Inflammatory macrophage treated with lipopolysaccharide for 4 hours (primary cell): Measurements from ENCODE around the gene GNAZ.

Experiments used
- DNase-seq: peaks from one replicate; pipeline ENCODE4 v3.0.0-alpha.2; 2020

GNAZ gene

GRCh38 chr22:23110190-23110921, 40.0 kb downstream of the GNAZ start:
- no peak for DNase-seq

DNA sequence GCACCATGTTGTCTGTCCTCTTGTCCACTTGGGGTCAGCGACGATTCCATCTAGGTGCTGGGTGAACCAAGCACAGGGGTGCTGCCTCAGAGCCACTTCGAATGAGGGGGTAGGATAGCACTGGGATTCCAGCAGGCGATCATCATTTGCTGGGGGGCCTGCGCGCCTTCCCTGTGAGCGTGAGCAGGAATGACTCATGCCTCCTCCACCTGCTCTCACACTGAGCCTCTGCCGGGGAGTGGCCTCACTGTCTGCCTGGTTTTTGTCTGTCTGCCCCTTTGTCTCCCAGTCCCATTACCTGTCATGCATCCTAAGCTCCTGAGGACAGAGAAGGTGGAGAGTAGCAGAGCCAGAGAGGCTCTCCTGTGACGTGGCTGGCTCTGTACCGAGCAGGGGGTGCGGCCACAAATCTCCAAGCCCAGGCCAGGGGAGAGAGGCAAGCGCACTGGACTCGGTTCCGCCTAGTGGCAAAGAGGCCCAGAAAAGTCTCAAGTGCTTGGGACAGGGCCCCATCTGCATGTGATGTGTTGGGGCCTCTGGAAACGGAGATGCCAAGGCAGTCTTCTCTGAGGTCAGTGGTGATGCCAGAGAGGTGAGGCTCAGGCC, 40.7 kb downstream of the GNAZ start:
- no peak for DNase-seq

DNA sequence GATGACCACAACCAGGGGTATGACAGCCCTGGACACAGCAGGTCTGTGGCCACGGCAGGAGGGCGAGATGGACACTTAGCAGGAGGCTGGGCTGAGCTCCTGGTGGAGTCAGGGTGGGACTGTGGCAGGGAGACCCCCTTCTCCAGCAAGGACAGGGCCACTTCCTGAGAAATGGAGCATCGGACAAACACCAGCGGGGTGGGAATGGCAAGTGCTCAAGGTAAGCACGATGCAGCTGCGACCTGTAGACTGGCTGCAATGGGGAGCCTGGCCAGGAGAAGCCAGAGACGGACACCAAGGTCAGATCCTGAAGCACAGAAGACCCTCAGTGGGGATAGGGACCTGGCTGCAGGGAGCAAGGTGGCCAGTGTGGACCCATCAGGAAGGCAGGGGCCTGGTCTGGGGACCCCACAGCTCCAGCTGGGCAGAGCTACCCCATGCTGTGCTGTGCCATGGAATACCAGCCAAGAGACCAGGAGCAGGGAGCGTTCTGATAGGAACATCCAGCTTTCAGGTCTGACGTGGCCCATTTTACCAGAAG, 42.2 kb downstream of the GNAZ start:
- DNase-seq = no peak

GRCh38 chr22:23113067-23113846, 42.9 kb downstream of the GNAZ start:
- DNase-seq = no peak

DNA sequence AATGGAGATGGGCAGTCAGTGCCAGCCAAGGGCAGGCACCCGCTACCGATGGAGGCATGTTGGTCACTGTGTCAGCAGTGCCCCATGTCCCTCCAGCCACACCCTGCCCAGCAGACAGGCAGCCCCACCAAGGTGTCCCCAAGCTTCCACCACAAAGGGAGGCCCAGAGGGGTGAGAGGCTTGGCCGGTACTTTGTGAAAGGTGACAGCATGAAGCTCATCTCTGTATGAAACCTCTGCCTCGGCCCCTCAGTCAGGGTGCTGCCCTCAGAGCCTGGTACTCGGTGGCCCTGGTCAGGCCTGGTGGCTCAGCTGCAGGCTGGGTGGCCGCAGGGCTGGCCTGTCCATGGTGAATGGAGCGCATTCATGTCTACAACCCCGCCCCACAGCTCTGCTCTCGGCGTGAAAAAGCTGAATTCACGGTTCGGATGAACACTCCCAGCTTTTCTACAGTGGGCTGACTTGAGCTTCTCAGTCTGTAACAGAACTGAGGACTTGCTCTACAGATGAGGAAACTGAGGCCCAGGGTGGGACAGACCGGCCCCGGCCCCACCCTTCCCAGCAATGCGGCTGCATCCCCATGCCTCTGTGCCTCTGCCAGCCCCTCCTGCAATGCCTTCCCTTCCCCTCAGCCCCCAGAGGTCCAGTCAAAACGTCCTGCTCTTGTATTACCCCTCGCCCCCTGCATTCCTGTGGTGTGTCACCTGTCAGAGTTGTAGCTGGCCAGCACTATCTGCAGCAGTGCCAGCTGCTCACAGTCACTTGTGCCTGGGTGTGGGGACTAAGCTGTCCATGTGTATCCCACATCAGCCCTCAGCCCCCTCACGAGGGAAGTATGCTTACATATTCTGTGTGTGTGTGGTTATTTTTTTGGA, 43.8 kb downstream of the GNAZ start:
- no peak for DNase-seq

DNA sequence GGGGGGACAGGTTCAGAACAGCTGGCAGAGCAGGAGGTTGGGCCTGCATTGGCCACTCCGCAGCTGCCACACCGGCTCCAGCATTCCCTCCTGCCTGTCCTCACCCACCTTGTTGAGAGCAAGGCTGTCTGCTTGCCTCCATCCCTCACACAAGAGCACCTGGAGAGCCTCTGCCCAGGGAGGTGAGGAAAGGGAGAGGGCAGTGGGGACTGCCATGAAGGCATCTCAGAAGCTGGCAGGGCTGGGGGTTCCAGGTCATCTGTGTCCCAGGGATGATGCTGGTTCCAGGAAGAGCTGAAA, 44.4 kb downstream of the GNAZ start:
- no peak for DNase-seq

- no peak for DNase-seq
These were observed 45.0 kb downstream of the GNAZ start for GRCh38 chr22:23115369-23115768.

- no peak for DNase-seq
These were observed 45.6 kb downstream of the GNAZ start for GRCh38 chr22:23115825-23116494.

DNA sequence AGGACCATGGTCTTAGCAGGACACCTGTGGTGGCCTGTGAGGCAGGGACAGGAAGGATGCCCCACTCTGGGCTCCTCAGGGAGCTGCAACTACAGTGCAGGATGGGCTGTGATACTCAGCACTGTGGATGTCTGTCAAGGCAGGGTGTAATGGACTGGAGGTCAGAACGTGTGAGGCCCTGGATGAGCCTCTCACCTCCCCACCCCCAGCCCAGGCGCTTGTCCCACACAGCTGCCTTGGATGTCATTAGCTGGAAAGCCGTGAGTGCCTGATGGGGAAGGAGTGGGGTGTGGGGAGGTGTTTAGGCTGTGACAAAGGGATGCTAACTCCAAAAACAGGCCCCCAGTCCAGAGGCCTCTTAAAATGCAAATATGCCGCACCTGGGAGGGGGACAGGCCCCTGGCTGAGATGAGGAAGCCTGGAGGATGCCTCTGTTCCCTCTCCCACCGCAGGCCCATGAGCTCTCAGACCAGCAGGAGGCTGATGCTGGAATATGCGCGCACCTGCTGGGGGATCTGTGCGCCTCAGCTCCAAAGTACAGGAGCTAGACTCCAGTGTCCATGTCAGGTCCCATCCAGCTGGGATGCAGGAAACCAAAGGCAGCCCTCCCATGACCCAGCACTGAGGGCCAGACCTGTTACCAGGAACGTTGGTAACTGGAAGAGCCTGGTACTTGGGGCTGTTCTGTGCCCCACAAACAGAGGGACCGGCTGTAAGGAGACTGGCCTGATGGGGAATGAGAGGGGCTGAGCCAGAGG, 46.4 kb downstream of the GNAZ start:
- no peak for DNase-seq

DNA sequence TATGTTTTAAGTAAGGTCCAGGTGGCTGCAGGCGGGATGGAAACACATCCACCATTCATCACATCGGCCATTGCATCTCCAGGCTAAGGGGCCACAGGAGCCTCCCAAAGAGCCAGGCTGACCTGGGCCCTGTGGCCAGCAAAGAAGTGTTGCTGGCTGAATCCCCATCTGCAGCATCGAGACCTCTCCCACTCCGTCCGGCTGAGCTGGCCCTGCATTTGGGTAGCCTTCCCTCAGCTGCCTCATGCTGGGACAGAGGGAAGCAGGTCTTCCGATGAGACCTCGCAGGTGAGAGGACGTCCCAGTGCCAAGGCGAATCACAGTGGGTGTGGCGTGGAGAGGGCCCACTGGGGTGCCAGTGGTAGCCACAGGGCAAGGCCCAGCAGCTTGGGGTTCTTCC, 47.0 kb downstream of the GNAZ start:
- DNase-seq = no peak

DNA sequence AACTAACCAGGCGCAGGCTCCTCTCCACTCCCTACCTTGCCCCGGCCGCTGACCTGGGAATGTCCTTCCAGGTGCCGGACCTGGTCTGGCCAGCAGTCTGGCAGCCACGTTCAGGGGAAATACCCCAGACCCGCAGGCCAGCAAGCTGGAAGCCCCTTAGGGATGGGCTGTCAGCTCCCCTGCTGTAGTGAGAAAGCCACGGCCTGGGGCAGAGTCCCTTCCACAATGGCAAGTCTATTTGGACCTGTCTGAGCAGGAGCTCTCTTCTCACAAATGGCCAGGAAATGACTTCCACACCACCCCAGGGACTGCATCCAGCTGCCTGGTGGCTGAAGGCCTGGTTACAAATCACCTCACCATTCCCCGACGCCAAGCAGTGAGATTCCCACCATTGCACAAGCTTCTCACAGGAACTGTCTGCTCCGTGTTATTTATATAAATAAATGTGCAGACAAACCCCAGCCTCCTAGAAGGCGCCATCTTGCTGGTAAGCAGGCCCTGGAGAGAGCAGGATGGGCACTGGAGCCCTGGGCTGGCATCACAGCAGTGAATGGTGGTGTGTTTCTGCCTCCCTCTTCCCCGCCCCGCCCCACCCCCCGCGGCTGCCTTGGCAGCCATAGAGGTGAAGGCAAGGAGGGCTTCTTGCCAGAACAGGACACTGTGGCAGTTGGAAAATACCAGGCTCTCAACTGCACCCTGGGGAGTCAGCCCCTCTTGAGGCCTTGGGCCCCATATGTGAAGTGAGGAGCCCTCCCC, 47.8 kb downstream of the GNAZ start:
- no peak for DNase-seq

DNA sequence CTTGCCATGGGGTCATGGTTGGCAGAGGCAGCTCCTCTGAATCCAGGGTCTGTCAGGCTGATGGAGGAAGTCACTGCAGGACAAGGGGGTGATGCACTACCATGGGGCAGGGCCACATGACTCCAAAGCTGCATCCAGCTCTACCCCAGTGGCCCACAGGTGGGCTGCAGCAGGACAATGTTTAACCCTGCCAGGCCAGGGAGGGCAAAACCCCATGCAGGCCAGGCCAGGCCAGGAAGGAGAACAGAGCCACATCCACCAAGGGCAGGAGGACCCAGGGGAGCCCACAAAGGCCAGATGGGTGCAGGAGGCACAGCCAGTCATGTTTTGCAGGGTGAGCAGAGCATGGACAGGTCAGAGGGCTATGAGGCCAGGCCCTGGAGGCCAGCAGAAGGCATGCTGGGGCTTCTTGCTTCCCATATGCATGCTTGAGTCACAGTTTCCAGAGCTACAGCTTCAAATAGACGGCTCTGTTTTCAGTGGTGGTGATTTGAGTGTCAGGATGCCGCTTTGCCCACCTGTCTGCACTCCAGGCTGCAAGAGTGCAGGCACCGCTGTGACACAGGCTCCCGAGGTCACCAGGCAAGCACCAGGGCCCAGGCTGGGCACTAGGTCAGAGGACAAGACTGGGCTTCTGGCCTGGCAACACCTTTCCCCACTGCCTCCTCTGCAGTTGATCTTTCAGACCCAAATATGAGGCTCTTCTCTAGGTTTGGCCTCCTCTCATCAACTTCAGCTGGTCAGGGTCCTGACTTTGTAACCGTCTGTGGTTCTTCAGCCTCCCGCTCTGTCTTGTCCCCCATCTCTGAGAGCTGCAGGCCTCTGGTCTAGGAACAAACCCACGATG, 48.6 kb downstream of the GNAZ start:
- DNase-seq = no peak

GRCh38 chr22:23119494-23120414, 49.4 kb downstream of the GNAZ start:
- DNase-seq = no peak

- DNase-seq = no peak
These were observed 50.1 kb downstream of the GNAZ start for GRCh38 chr22:23120415-23120899.

DNA sequence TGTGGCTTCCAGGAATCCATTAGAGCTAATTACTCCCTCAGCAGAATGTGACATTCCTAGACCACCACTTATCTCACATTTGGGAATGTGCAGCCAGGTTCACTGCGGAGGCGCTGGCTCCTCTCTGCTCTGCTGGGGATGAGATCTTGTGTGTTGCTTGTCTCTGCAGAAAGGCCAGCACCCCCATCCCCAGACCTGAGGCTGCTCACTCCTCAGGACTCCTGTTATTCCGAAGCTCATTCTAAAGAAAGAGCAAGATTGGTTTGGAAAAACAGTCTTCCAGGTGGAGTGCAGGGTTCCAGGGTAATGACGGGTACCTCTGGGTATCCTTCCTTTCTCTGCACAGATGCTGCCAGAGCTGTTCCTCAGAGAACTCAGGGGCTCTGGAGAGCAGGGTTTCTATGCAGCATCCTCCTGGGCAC, 50.7 kb downstream of the GNAZ start:
- no peak for DNase-seq

DNA sequence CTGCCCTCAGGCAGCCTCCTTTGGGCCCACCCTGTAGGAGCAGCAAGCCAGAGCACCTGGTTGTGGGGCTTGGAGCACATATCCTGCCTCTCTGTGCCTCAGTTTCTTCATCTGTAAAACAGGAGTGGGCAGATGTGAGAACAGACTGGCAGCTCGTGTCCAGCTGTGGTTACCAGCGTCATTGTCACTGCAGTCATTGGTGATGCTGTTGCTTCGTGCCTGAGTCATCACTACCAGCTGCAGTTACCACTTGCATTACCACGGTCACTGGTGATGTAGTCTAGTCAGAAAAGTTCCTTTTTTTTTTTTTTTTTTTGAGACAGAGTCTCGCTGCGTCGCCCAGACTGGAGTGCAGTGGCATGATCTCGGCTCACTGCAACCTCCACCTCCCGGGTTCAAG, 51.1 kb downstream of the GNAZ start:
- peak; percentile 68 for DNase-seq

DNA sequence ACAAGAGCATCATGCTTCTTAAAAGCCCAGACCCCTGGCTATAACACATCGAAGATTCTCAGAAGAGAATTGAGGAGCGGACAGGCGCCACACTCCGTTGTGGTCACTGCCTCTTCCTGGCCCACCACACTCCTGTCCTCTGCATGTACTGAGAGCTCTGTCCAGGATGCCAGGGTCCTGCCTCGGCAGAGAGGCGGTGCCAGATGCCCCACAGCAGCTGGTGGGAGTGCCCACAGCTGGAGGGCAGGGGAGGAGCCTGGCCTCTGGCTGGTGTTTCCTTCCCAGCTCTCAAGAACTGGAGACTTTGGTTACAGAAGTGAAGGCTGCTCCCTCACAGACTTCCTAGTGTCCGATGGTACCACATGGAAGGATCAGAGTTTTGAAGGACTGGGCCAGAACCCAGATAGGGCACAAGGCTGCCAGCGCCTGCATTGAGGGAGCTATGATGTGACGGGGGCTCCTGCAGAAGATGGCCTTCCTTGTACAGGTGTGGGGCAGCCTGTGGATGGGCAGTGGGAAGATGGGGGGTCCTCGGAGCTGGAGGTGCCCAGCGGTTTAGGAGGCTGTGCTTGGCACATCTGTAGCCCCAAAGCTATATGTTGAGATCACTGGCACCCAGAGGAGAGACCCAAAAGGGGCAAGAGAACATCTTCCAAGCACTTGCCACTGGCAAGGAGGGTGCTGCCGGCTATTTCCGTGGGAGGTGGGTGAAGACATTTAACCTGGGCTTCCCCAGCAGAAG, 52.1 kb downstream of the GNAZ start:
- no peak for DNase-seq
